Upper lobe of left lung (tissue), 6 donors: ENCODE results near the gene VWA5B1. TPM values are rescaled to one million over a fixed set of nuclear protein-coding genes. Genes with fewer than 3 reads are reported as not detected.

Experiments used
- ATAC-seq, 2 donors: fragments of 200-7000 bp; cut with Tn5 transposase; one replicate each; pipeline ENCODE4 v1.9.1; 2022; ENCODE audit warnings: mild to moderate bottlenecking in 2 of 2, moderate library complexity in 2 of 2; ENCODE audit not compliant: low FRiP score in 2 of 2
- DNase-seq, 2 donors: peaks; one replicate each; pipeline ENCODE4 v3.0.0-alpha.2; 2019 to 2020
- H3K27ac ChIP-seq, 4 donors: fragments of 200-600 bp; sonication (generic); one replicate each; pipeline ENCODE4 v1.5.1; 2016 to 2019
- H3K27me3 ChIP-seq, 4 donors: fragments of 200-600 bp; sonication (generic); one replicate each; pipeline ENCODE4 v1.5.1; 2017 to 2019
- H3K36me3 ChIP-seq, 4 donors: fragments of 200-600 bp; sonication (generic); one replicate each; pipeline ENCODE4 v1.5.1; 2016 to 2019
- H3K4me1 ChIP-seq, 4 donors: fragments of 200-600 bp; sonication (generic); one replicate each; pipeline ENCODE4 v1.5.1; 2018 to 2019
- H3K4me3 ChIP-seq, 4 donors: fragments of 200-600 bp; sonication (generic); one replicate each; pipeline ENCODE4 v1.5.1; 2017 to 2019; ENCODE audit warnings: mild to moderate bottlenecking in 2 of 4, moderate library complexity in 1 of 4
- H3K9me3 ChIP-seq, 4 donors: fragments of 200-600 bp; sonication (generic); one replicate each; pipeline ENCODE4 v1.5.1; 2018 to 2019
- EP300 ChIP-seq, 4 donors: sonication (generic); formaldehyde crosslinking; IDR thresholded peaks; one replicate each; pipeline ENCODE4 v1.5.1; 2017; ENCODE audit warnings: antibody characterized with exemption in 4 of 4, control low read depth in 2 of 4
- POLR2A ChIP-seq, 4 donors: fragments of 450-650 bp; IDR thresholded peaks; one replicate each; pipeline ENCODE4 v1.5.1; 2016 to 2017; ENCODE audit warnings: antibody characterized with exemption in 4 of 4, mild to moderate bottlenecking in 2 of 4
- POLR2AphosphoS5 ChIP-seq, 2 donors: sonication (generic); formaldehyde crosslinking; IDR thresholded peaks; one replicate each; pipeline ENCODE4 v1.5.1; 2017; ENCODE audit warnings: antibody characterized with exemption in 2 of 2
- WGBS, 2 donors: methylation state at CpG; one replicate each; pipeline ENCODE4 v1.1.5; 2017 to 2018; 5-methylcytosine and 5-hydroxymethylcytosine counted together
- total RNA-seq, 6 donors: library from RNA; depleted of rRNA in 4 of 6; stranded (reverse); fragments of >200 nt in 4 of 6; gene quantifications; one replicate each; pipeline versions ENCODE4 v1.1.0 to v1.2.1, GENCODE V29; 2016 to 2021
- TF ChIP-seq, protein P1 (sequence below), 6 experiments: fragments of 450-650 bp in 4 of 6; fragments of 200-600 bp in 2 of 6; sonication (generic) in 2 of 6; IDR thresholded peaks; one replicate each; pipeline ENCODE4 v1.5.1; 2016 to 2019; ENCODE audit warnings: antibody characterized with exemption in 6 of 6
- donor health status: DM: no; HTN: no; CAD: no; lungs with moderate emphysema.
- donor health status: DM: no; HTN: yes; CAD: no; lungs with severe emphysema.

The VWA5B1 gene
- total RNA-seq, 6 donors from 2014 or later, result 0.14 to 0.77 (median 0.46) TPM; not detected in 3

GRCh38 chr1:20399606-20400180 lies 109.0 kb downstream of the VWA5B1 start:
- TF ChIP-seq POLR2A (IDR thresholded peaks at IDR 0.05) (no peak), EP300 (IDR thresholded peaks at IDR 0.05) (no peak), POLR2AphosphoS5 (IDR thresholded peaks at IDR 0.05) (no peak)
- TF ChIP-seq, protein P1, sequence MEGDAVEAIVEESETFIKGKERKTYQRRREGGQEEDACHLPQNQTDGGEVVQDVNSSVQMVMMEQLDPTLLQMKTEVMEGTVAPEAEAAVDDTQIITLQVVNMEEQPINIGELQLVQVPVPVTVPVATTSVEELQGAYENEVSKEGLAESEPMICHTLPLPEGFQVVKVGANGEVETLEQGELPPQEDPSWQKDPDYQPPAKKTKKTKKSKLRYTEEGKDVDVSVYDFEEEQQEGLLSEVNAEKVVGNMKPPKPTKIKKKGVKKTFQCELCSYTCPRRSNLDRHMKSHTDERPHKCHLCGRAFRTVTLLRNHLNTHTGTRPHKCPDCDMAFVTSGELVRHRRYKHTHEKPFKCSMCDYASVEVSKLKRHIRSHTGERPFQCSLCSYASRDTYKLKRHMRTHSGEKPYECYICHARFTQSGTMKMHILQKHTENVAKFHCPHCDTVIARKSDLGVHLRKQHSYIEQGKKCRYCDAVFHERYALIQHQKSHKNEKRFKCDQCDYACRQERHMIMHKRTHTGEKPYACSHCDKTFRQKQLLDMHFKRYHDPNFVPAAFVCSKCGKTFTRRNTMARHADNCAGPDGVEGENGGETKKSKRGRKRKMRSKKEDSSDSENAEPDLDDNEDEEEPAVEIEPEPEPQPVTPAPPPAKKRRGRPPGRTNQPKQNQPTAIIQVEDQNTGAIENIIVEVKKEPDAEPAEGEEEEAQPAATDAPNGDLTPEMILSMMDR (IDR thresholded peaks at IDR 0.05), result no peak
- no peak for ATAC-seq
- DNase-seq, result no peak
- H3K4me3 ChIP-seq, result no peak overlapping the region
- H3K4me1 ChIP-seq, result no peaks in the 10 kb centered on the region
- H3K27me3 ChIP-seq, result no peaks in the 10 kb centered on the region
- no peaks in the 10 kb centered on the region for H3K36me3 ChIP-seq
- H3K9me3 ChIP-seq, result peaks cover 4 to 13% (median 11%) of the 10 kb centered on the region in 4 donors
- 32 to 41% methylated on average over 5 of the region's 5 CpGs for WGBS, 2 donors
- no peak overlapping the region for H3K27ac ChIP-seq

DNA sequence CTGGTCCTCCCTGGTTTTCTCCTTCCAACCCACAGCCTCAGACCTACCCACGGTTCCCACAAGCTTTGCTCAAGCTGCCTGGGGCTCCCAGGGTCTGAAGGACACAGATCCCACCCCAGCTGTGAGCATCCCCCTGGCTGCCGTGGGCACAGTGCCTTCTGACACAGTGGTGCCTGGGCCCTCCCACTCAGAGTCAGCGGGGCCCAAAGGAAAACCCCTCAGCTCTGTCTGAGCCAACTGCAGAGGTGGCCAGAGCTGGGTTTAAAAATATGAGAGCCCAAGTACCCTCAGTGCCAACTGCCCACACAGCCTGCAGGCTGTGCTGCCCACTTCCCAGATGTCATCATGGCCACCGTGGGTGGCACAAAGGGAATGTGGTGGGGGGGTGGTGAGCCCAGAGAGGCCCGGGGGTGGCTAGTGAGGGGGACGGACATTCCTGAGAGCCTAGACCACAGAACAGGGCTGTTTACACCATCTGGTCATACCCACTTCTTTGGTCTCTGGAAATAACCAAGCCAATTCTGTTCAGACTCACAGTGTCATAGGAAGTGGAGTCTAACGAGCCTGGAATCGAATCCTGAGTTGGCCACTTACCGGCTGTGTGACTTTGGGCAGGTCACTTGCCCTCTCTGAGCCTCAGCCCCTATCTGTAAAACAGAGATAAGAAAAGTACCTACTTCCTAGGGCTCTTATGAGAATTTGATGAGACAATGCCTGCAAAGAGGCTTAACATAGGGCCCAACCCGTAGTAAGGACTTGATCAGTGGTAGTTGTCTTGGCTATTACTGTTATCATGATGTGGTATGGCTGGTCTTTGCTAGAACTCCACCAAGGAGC lies 109.9 kb downstream of the VWA5B1 start:
- DNase-seq (peak in 1 of 2 donors; percentile 33), ATAC-seq (no peak)
- Histone ChIP-seq H3K4me3 (no peak overlapping the region), H3K9me3 (peaks cover 1 to 6% (median 5%) of the 10 kb centered on the region in 4 donors), H3K27me3 (no peaks in the 10 kb centered on the region), H3K4me1 (no peaks in the 10 kb centered on the region), H3K27ac (no peak overlapping the region), H3K36me3 (no peaks in the 10 kb centered on the region)
- WGBS, 2 donors, result 27 to 49% methylated on average over 7 to 10 of the region's 10 CpGs
- TF ChIP-seq EP300 (IDR thresholded peaks at IDR 0.05) (no peak), POLR2AphosphoS5 (IDR thresholded peaks at IDR 0.05) (no peak), POLR2A (IDR thresholded peaks at IDR 0.05) (no peak)
- TF ChIP-seq, protein P1 (IDR thresholded peaks at IDR 0.05), result no peak

- Histone ChIP-seq H3K27me3 (no peaks in the 10 kb centered on the region), H3K9me3 (no peaks in the 10 kb centered on the region), H3K4me1 (no peaks in the 10 kb centered on the region), H3K4me3 (no peak overlapping the region), H3K27ac (no peak overlapping the region), H3K36me3 (no peaks in the 10 kb centered on the region)
- ATAC-seq, result no peak
- DNase-seq, result peak in 1 of 2 donors; percentile 62
- WGBS, 2 donors, result 81 to 86% methylated on average over 9 to 11 of the region's 11 CpGs
- no peak for TF ChIP-seq POLR2A (IDR thresholded peaks at IDR 0.05)
- TF ChIP-seq POLR2AphosphoS5 (IDR thresholded peaks at IDR 0.05), result no peak
Observed at GRCh38 chr1:20401405-20402010, 110.8 kb downstream of the VWA5B1 start.

DNA sequence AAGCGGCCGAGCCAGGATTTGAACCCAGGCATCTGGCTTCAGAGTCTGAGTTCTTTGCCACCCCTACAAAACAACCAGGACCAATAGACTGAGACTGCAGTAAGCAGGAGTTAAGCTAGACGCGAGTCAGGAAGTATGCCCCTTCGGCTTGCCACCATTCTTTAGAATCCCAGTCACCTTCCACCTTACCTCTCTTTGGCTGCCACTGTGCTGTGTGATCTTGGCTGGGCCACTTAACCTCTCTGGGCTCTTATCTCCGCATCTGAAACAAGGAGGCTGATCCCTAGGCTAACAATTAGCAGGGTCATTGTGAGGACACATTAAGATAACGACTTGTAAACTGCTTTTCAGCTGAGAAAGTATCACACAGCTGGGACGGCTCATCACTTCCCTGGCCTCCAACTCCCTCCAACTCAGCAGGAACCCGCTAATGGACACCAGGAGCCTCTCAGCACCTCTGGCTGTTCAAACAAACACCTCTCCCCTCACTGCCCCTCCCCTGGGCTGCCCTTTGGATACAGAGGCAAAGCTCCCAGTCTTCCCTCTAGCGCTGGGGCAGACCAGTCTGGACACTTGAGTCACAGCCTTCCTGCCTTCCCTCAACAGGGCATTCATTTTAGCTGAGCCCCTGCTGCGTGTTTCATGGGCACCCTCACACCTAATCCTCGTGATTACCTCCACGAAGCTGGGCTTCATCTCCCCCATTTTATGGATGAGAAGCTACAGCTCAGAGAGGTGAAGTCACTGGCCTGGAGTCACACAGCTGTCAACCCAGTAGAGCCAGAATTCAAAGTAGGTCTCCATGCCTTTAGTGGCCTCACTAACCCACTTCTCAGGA lies 112.1 kb downstream of the VWA5B1 start:
- Histone ChIP-seq H3K4me1 (no peaks in the 10 kb centered on the region), H3K4me3 (no peak overlapping the region), H3K27me3 (no peaks in the 10 kb centered on the region), H3K36me3 (no peaks in the 10 kb centered on the region), H3K27ac (no peak overlapping the region), H3K9me3 (no peaks in the 10 kb centered on the region)
- ATAC-seq, result no peak
- 45 to 49% methylated on average over 12 to 13 of the region's 13 CpGs for WGBS, 2 donors
- TF ChIP-seq POLR2AphosphoS5 (IDR thresholded peaks at IDR 0.05) (no peak), EP300 (IDR thresholded peaks at IDR 0.05) (no peak), POLR2A (IDR thresholded peaks at IDR 0.05) (no peak)
- TF ChIP-seq, protein P1 (IDR thresholded peaks at IDR 0.05), result no peak
- DNase-seq, result no peak
